CD14-positive monocyte (primary cell): ENCODE data around the gene HAO1. TPM values are rescaled to one million over a fixed set of nuclear protein-coding genes. Genes with fewer than 3 reads are reported as not detected.

Experiments
- DNase-seq, 3 donors: peaks; one replicate each; pipeline ENCODE4 v3.0.0-alpha.2; 2011 to 2022
- H2AFZ ChIP-seq: 2 replicates; pipeline ENCODE4 v1.6.0; 2012; ENCODE audit warnings: mild to moderate bottlenecking, low read depth, low read length, inconsistent platforms; ENCODE audit not compliant: insufficient read depth, poor library complexity, severe bottlenecking
- H3K27ac ChIP-seq, 2 donors: 1 replicate in 1 of 2; 2 replicates in 1 of 2; pipeline ENCODE4 v1.5.1; 2012 to 2013; ENCODE audit warnings: low read length in 2 of 2, control low read depth in 1 of 2, inconsistent platforms in 1 of 2, low read depth in 1 of 2, mild to moderate bottlenecking in 1 of 2
- H3K27me3 ChIP-seq, 2 donors: one replicate each; pipeline versions ENCODE4 v1.6.0 to v1.6.1; 2011 to 2013; ENCODE audit warnings: low read length in 2 of 2; ENCODE audit not compliant: control insufficient read depth in 2 of 2, insufficient read depth in 2 of 2
- H3K36me3 ChIP-seq, 2 donors: replicated peaks in 1 of 2; 1 replicate in 1 of 2; 2 replicates in 1 of 2; pipeline versions ENCODE4 v1.5.1 to v1.6.1; 2012 to 2013; ENCODE audit warnings: low read length in 2 of 2, control low read depth in 1 of 2, inconsistent platforms in 1 of 2, mild to moderate bottlenecking in 1 of 2; ENCODE audit not compliant: insufficient read depth in 2 of 2, control insufficient read depth in 1 of 2
- H3K4me1 ChIP-seq, 2 donors: 1 replicate in 1 of 2; 2 replicates in 1 of 2; pipeline versions ENCODE4 v1.5.1 to v1.6.1; 2012 to 2013; ENCODE audit warnings: low read length in 2 of 2, control low read depth in 1 of 2, inconsistent platforms in 1 of 2, mild to moderate bottlenecking in 1 of 2, moderate library complexity in 1 of 2; ENCODE audit not compliant: insufficient read depth in 2 of 2, control insufficient read depth in 1 of 2
- H3K4me2 ChIP-seq: replicated peaks from 2 replicates; pipeline ENCODE3; 2012; ENCODE audit warnings: low read length, moderate library complexity, mild to moderate bottlenecking; ENCODE audit not compliant: poor library complexity, severe bottlenecking; ENCODE audit errors: extremely low read depth
- H3K4me3 ChIP-seq, 3 experiments: fragments of 200-600 bp in 1 of 3; sonication (generic) in 1 of 3; replicated peaks in 1 of 3; 1 replicate in 2 of 3; 2 replicates in 1 of 3; pipeline ENCODE4 v1.5.1; 2011 to 2013; ENCODE audit warnings: low read length in 3 of 3, mild to moderate bottlenecking in 3 of 3, control low read depth in 2 of 3, low read depth in 2 of 3, inconsistent platforms in 1 of 3, moderate library complexity in 1 of 3
- H3K79me2 ChIP-seq: 2 replicates; pipeline ENCODE4 v1.6.0; 2012; ENCODE audit warnings: mild to moderate bottlenecking, control low read depth, inconsistent platforms, low read length, moderate library complexity; ENCODE audit not compliant: insufficient read depth
- H3K9ac ChIP-seq: 2 replicates; pipeline ENCODE4 v1.6.0; 2017; ENCODE audit warnings: low read length, mild to moderate bottlenecking; ENCODE audit not compliant: insufficient read depth, poor library complexity, severe bottlenecking
- H3K9me3 ChIP-seq, 2 donors: replicated peaks in 1 of 2; 1 replicate in 1 of 2; 2 replicates in 1 of 2; pipeline versions ENCODE4 v1.5.1 to v1.6.1; 2012 to 2013; ENCODE audit warnings: low read length in 2 of 2, control low read depth in 1 of 2; ENCODE audit not compliant: control insufficient read depth in 1 of 2, insufficient read depth in 1 of 2
- H4K20me1 ChIP-seq: 2 replicates; pipeline ENCODE4 v1.6.0; 2012; ENCODE audit warnings: mild to moderate bottlenecking, low read length, control low read depth, moderate library complexity; ENCODE audit not compliant: insufficient read depth
- H3K27ac Mint-ChIP-seq, 7 donors: one replicate each; pipeline ENCODE4 v1.8.0; 2020; ENCODE audit warnings: mild to moderate bottlenecking in 7 of 7, mixed read lengths in 7 of 7, moderate library complexity in 6 of 7, inconsistent platforms in 2 of 7
- H3K27me3 Mint-ChIP-seq, 3 donors: one replicate each; pipeline ENCODE4 v1.8.0; 2021 to 2022; ENCODE audit warnings: low read depth in 3 of 3, mild to moderate bottlenecking in 3 of 3, mixed read lengths in 3 of 3, moderate library complexity in 3 of 3, inconsistent platforms in 1 of 3
- H3K36me3 Mint-ChIP-seq, 2 donors: one replicate each; pipeline ENCODE4 v1.8.0; 2020; ENCODE audit warnings: mixed read lengths in 2 of 2, inconsistent platforms in 1 of 2, mild to moderate bottlenecking in 1 of 2
- H3K4me1 Mint-ChIP-seq: one replicate; pipeline ENCODE4 v1.8.0; 2020; ENCODE audit warnings: mild to moderate bottlenecking, mixed read lengths
- H3K4me3 Mint-ChIP-seq, 2 donors: one replicate each; pipeline ENCODE4 v1.8.0; 2020; ENCODE audit warnings: mild to moderate bottlenecking in 2 of 2, mixed read lengths in 2 of 2, moderate library complexity in 1 of 2
- H3K9me3 Mint-ChIP-seq, 7 donors: one replicate each; pipeline ENCODE4 v1.8.0; 2020 to 2022; ENCODE audit warnings: mixed read lengths in 7 of 7, mild to moderate bottlenecking in 6 of 7, moderate library complexity in 6 of 7, inconsistent platforms in 2 of 7
- CTCF ChIP-seq: fragments of 200-600 bp; IDR thresholded peaks from one replicate; pipeline ENCODE4 v1.8.0; 2022; ENCODE audit warnings: antibody characterized with exemption, mild to moderate bottlenecking
- WGBS: methylation state at CpG from one replicate; pipeline ENCODE4 v1.1.5; 2013; ENCODE audit warnings: missing lambda C conversion rate; ENCODE audit not compliant: insufficient coverage; 5-methylcytosine and 5-hydroxymethylcytosine counted together
- intact Hi-C, 2 donors: fragments of 100-400 bp; cut with micrococcal nuclease; formaldehyde crosslinking; loops; one replicate each; pipeline versions ENCODE4 v1.15.0 to v1.15.1; 2023
- polyA plus RNA-seq, 3 donors: library from polyadenylated mRNA; depleted of rRNA in 1 of 3; unstranded in 2 of 3; stranded (reverse) in 1 of 3; fragments of 300-500 nt in 2 of 3; fragments of >200 nt in 1 of 3; fragmentation: Illumina TruSeq in 2 of 3; gene quantifications; 1 replicate in 2 of 3; 2 replicates in 1 of 3; pipeline ENCODE4 v1.2.3, GENCODE V29; 2012 to 2021

Gene HAO1
- polyA plus RNA-seq, 3 donors: not detected

GRCh38 chr20:7974785-7975435 is 34.7 kb upstream of the HAO1 start:
- WGBS: 100% methylated on average over 2 of the region's 4 CpGs
- Mint-ChIP-seq H3K9me3 (peaks cover 0 to 5% (median 1%) of the 10 kb centered on the region in 7 donors), H3K4me3 (no peak overlapping the region), H3K36me3 (peaks cover 18 to 22% of the 10 kb centered on the region in 2 donors), H3K27ac (no peak overlapping the region), H3K4me1 (no peaks in the 10 kb centered on the region), H3K27me3 (peaks cover 0 to 13% (median 7%) of the 10 kb centered on the region in 3 donors)
- no peaks in the 10 kb centered on the region for H3K4me1 ChIP-seq
- H3K9ac ChIP-seq: no peak overlapping the region
- intact Hi-C loops: no loop called here
- no peaks in the 10 kb centered on the region for H3K9me3 ChIP-seq
- H3K4me3 ChIP-seq: no peak overlapping the region
- no peak overlapping the region for H3K4me2 ChIP-seq
- H3K36me3 ChIP-seq: peaks cover 1 to 20% of the 10 kb centered on the region in 2 donors
- H3K27ac ChIP-seq: no peak overlapping the region
- no peak for DNase-seq
- H3K27me3 ChIP-seq: peaks cover 0 to 2% of the 10 kb centered on the region in 2 donors
- no peak overlapping the region for H2AFZ ChIP-seq
- no peaks in the 10 kb centered on the region for H4K20me1 ChIP-seq
- H3K79me2 ChIP-seq: no peaks in the 10 kb centered on the region
- no peak for TF ChIP-seq CTCF

GRCh38 chr20:7971536-7972280 is 31.4 kb upstream of the HAO1 start:
- peaks cover under 1% of the 10 kb centered on the region in 2 donors for H3K36me3 Mint-ChIP-seq
- TF ChIP-seq CTCF: no peak
- H3K27ac ChIP-seq: no peak overlapping the region
- H3K9me3 ChIP-seq: no peaks in the 10 kb centered on the region
- H3K36me3 ChIP-seq: peaks cover 0 to 2% of the 10 kb centered on the region in 2 donors
- H3K79me2 ChIP-seq: no peaks in the 10 kb centered on the region
- no peak overlapping the region for H3K27ac Mint-ChIP-seq
- no peak overlapping the region for H3K4me2 ChIP-seq
- peaks cover 0 to 2% of the 10 kb centered on the region in 2 donors for H3K27me3 ChIP-seq
- no peak for DNase-seq
- H2AFZ ChIP-seq: no peak overlapping the region
- peaks cover 0 to 3% (median 1%) of the 10 kb centered on the region in 7 donors for H3K9me3 Mint-ChIP-seq
- no peak overlapping the region for H3K4me3 ChIP-seq
- 92% methylated on average over 2 of the region's 2 CpGs for WGBS
- H3K27me3 Mint-ChIP-seq: peaks cover 0 to 13% (median 7%) of the 10 kb centered on the region in 3 donors
- H4K20me1 ChIP-seq: no peaks in the 10 kb centered on the region
- H3K4me3 Mint-ChIP-seq: no peak overlapping the region
- intact Hi-C loops: no loop called here
- H3K4me1 Mint-ChIP-seq: no peaks in the 10 kb centered on the region
- no peak overlapping the region for H3K9ac ChIP-seq
- no peaks in the 10 kb centered on the region for H3K4me1 ChIP-seq
